Measurements from ENCODE around the gene SH3GLB1. TPM values are rescaled to one million over a fixed set of nuclear protein-coding genes. Genes with fewer than 3 reads are reported as not detected.

Gene SH3GLB1
- total and polyA plus RNA-seq, 9 of the 15 experiments (the other 6 are each of a cell fraction or from before 2014, with no cell fraction given) = 8.6 to 34.2 (median 24.2) TPM

DNA sequence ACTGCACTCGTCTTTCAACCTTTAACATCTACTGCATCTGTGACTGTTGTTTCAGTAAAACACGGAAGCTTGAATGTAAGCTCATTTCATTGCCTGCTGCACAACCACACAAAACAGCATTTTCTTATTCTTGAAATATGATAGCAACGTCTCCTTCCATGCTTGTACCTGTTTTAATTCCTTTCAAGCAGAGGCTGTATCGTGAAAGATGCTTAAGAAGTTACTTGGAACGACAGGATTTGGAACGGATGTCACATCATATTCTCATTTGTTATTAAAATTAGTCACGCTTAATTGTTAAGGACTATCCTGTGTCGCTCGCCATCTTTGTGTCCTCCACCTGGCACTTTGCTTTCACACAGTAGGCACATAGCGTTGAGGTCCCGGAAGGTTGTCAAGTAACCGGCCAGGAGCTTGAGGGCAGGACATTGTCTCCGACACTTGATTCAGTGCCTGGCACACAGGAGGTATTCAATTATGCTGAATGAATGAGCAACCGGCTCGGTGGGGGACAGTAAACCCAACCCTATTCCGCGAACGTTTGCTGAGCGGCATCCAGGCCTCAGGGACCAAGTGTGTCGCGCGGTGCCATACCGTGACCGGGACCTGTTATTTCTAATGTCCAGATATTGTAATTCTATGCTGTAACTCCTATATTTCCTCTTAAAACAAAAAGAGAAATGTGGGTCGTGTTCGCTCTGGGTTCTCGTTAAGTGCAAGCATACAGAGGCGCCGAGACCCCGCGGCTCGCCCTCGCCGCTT lies 499 bp upstream of the SH3GLB1 start (continued):
- TF ChIP-seq ZNF197 (CRISPR knock-in tag; IDR thresholded peaks at IDR 0.05; ENCODE audit: low read depth) (no peak), MCM5 (IDR thresholded peaks at IDR 0.05; ENCODE audit: low read depth) (no peak), NR2C1 (IDR thresholded peaks at IDR 0.05) (no peak), NR2C1 (tag; IDR thresholded peaks at IDR 0.05) (0 out of 2 replicates have a peak, but pooled peaks have one; percentile 34), KDM1A (IDR thresholded peaks at IDR 0.05) (no peak; a peak in 1 of 4 replicates), RBM25 (IDR thresholded peaks at IDR 0.05; ENCODE audit: low read depth, low read length, severe bottlenecking) (no peak), RBM22 (IDR thresholded peaks at IDR 0.05; ENCODE audit: low read depth, low read length, poor library complexity, severe bottlenecking) (no peak), SMAD3 (CRISPR knock-in tag; conservative IDR thresholded peaks at IDR 0.05) (no peak), EP300 (IDR thresholded peaks at IDR 0.05; ENCODE audit: low read length) (no peak), ZNF644 (tag; IDR thresholded peaks at IDR 0.05; ENCODE audit: low read depth) (no peak), ZNF780A (CRISPR knock-in tag; IDR thresholded peaks at IDR 0.05) (no peak), TBP (optimal IDR thresholded peaks at IDR 0.05; ENCODE audit: low read depth, low read length) (peak; percentile 23)
- TF ChIP-seq, protein P1, sequence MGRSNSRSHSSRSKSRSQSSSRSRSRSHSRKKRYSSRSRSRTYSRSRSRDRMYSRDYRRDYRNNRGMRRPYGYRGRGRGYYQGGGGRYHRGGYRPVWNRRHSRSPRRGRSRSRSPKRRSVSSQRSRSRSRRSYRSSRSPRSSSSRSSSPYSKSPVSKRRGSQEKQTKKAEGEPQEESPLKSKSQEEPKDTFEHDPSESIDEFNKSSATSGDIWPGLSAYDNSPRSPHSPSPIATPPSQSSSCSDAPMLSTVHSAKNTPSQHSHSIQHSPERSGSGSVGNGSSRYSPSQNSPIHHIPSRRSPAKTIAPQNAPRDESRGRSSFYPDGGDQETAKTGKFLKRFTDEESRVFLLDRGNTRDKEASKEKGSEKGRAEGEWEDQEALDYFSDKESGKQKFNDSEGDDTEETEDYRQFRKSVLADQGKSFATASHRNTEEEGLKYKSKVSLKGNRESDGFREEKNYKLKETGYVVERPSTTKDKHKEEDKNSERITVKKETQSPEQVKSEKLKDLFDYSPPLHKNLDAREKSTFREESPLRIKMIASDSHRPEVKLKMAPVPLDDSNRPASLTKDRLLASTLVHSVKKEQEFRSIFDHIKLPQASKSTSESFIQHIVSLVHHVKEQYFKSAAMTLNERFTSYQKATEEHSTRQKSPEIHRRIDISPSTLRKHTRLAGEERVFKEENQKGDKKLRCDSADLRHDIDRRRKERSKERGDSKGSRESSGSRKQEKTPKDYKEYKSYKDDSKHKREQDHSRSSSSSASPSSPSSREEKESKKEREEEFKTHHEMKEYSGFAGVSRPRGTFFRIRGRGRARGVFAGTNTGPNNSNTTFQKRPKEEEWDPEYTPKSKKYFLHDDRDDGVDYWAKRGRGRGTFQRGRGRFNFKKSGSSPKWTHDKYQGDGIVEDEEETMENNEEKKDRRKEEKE (IDR thresholded peaks at IDR 0.05; ENCODE audit: borderline replicate concordance in 1 of 2, control insufficient read depth in 1 of 2, low read depth in 2 of 2, low read length in 1 of 2) = no peak
- TF ChIP-seq, protein P2, sequence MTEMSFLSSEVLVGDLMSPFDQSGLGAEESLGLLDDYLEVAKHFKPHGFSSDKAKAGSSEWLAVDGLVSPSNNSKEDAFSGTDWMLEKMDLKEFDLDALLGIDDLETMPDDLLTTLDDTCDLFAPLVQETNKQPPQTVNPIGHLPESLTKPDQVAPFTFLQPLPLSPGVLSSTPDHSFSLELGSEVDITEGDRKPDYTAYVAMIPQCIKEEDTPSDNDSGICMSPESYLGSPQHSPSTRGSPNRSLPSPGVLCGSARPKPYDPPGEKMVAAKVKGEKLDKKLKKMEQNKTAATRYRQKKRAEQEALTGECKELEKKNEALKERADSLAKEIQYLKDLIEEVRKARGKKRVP (CRISPR knock-in tag; IDR thresholded peaks at IDR 0.05) = no peak
- TF ChIP-seq, protein P3, sequence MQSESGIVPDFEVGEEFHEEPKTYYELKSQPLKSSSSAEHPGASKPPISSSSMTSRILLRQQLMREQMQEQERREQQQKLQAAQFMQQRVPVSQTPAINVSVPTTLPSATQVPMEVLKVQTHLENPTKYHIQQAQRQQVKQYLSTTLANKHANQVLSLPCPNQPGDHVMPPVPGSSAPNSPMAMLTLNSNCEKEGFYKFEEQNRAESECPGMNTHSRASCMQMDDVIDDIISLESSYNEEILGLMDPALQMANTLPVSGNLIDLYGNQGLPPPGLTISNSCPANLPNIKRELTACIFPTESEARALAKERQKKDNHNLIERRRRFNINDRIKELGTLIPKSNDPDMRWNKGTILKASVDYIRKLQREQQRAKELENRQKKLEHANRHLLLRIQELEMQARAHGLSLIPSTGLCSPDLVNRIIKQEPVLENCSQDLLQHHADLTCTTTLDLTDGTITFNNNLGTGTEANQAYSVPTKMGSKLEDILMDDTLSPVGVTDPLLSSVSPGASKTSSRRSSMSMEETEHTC (IDR thresholded peaks at IDR 0.05) = 0 out of 2 replicates have a peak, but pooled peaks have one; percentile 7
- TF ChIP-seq, protein P4, sequence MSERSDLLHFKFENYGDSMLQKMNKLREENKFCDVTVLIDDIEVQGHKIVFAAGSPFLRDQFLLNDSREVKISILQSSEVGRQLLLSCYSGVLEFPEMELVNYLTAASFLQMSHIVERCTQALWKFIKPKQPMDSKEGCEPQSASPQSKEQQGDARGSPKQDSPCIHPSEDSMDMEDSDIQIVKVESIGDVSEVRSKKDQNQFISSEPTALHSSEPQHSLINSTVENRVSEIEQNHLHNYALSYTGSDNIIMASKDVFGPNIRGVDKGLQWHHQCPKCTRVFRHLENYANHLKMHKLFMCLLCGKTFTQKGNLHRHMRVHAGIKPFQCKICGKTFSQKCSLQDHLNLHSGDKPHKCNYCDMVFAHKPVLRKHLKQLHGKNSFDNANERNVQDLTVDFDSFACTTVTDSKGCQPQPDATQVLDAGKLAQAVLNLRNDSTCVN (CRISPR knock-in tag; IDR thresholded peaks at IDR 0.05) = no peak
- TF ChIP-seq, protein P5, sequence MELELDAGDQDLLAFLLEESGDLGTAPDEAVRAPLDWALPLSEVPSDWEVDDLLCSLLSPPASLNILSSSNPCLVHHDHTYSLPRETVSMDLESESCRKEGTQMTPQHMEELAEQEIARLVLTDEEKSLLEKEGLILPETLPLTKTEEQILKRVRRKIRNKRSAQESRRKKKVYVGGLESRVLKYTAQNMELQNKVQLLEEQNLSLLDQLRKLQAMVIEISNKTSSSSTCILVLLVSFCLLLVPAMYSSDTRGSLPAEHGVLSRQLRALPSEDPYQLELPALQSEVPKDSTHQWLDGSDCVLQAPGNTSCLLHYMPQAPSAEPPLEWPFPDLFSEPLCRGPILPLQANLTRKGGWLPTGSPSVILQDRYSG (tag; conservative IDR thresholded peaks at IDR 0.05; ENCODE audit: low read depth) = peak; percentile 52; the same call in 1 of the 2 replicates
- TF ChIP-seq, protein P6, sequence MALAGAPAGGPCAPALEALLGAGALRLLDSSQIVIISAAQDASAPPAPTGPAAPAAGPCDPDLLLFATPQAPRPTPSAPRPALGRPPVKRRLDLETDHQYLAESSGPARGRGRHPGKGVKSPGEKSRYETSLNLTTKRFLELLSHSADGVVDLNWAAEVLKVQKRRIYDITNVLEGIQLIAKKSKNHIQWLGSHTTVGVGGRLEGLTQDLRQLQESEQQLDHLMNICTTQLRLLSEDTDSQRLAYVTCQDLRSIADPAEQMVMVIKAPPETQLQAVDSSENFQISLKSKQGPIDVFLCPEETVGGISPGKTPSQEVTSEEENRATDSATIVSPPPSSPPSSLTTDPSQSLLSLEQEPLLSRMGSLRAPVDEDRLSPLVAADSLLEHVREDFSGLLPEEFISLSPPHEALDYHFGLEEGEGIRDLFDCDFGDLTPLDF (CRISPR knock-in tag; IDR thresholded peaks at IDR 0.05) = no peak

Data from K562 (cell line).